Glomerular endothelial cell (primary cell): ENCODE data around the gene FAM32A. TPM values are rescaled to one million over a fixed set of nuclear protein-coding genes. Genes with fewer than 3 reads are reported as not detected.

Source experiments
- DNase-seq: peaks from one replicate; pipeline ENCODE4 v3.0.0-alpha.2; 2011; ENCODE audit warnings: low read depth, low spot score; ENCODE audit errors: extremely low read depth
- total RNA-seq: library from RNA; depleted of rRNA; stranded (reverse); fragments of >200 nt; gene quantifications from 2 replicates; pipeline ENCODE4 v1.2.3, GENCODE V29; 2015

Gene FAM32A
- total RNA-seq, 1 donor from 2014 or later, result 108 TPM

GRCh38 chr19:16200038-16201010, 15.1 kb downstream of the FAM32A start:
- DNase-seq, result no peak

DNA sequence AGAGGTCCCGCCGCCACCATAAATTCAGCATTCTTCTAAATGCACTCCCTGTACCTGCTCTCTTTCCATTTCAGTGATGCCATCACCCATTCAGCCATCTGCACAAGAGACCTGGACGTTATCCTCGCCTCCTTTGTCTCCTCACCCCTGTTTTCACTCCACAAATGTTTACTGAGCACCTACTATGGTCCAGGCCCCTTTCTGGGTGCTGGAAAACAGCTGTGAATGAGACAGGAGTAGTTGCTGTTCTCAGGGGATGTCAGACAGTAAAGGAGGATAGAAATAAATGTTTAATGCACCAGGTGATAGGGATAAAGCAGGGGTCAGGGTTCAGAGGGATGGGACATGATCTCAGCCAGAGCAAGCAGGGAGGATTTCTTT, 15.8 kb downstream of the FAM32A start:
- DNase-seq, result no peak

DNA sequence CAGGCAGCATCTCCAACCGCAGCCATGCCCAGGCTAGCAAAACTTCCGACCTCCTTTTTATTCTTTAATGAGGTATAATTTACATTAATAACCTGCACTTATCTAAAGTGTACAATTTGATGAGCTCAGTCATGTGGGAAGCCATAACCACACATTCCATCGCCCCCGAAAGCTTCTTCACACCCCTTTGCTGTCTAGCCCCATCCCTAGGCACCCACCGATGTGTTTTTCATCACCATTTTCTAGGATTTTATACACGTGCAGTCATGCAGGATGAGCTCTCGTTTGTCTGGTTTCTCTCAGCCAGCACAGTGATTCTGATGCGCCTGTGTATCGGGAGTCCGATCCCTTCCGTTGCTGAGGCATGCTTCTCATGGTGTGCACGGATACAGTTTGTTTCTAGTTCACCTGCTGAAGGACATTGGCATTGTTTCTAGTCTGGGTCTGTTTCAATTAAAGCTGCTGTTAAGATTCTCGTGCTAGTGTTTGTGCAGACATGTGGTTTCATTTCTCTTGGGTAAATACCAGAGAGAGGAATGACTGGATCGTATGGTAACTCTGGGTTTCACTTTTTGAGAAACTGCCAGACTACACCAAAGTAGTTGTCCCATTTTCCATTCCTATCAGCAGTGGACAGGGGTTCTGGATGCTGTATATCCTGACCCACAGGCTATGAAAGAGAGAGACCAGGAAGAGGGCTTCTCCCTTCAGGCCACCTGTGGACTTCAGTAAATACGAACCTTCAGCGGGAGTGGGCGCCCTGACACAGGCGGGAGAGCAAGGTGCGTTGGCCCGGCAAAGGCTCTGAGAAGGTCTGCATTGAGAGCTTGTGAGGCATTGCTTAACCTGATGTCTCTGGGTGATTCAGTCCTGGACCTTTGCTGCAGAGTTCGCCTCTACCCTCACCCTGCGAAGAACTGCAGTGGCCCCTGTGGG, 17.4 kb downstream of the FAM32A start:
- DNase-seq, result no peak

DNA sequence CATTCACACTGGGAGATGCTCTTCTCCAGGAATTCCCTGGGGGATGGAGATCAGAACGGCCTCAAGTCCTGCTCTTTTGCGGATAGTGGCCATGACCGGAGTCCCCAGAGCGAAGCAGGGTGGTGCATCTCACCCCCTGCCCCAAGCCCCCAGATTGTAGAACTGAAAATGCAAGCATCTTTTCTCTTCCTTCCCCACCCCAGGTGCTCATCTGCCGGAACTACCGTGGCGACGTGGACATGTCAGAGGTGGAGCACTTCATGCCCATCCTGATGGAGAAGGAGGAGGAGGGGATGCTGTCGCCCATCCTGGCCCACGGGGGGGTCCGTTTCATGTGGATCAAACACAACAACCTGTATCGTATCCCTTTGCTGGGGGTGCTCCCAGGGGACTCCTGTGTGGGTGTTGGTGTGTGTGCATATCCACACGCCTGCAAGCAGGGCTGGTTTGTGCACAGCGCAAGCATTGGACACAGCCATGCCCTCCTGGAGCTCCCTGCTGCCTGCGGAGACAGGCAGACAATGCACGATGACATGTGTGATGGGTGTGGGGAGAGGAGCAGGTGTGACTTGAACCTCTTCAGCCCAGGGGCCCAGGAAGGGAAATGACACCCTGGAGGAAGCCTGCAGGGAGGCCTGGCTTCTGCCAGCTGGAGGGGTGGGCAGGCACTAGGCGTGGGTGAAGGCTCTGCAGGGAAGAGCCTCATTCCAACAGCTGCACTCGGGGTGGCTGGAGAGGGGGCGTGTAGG, 18.2 kb downstream of the FAM32A start:
- DNase-seq, result no peak

- no peak for DNase-seq
Measured at GRCh38 chr19:16204005-16204294, 18.7 kb downstream of the FAM32A start.

GRCh38 chr19:16205205-16206045, 20.2 kb downstream of the FAM32A start:
- DNase-seq, result no peak

GRCh38 chr19:16206046-16206605, 20.9 kb downstream of the FAM32A start:
- no peak for DNase-seq

- no peak for DNase-seq
Measured at GRCh38 chr19:16206637-16207036, 21.4 kb downstream of the FAM32A start.

DNA sequence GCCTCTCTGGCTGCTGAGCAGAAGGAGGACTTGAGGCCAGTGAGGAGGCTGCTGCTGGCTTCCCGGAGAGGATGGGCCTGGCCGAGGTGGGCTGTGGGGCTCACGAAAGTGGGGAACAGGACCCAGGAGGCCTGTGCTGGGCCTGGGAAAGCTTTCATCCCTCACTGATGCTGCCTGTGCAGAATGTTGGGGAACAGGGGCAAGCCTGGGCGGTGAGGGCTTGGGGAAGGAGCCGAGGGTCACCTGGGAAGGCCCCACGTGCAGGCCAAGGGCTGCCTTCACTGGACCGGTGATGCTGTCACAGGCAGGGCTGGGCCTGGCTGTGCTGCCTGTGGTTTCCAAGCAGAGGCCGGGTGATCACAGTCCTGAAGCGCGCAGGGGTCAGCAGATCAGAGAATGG, 21.9 kb downstream of the FAM32A start:
- no peak for DNase-seq

DNA sequence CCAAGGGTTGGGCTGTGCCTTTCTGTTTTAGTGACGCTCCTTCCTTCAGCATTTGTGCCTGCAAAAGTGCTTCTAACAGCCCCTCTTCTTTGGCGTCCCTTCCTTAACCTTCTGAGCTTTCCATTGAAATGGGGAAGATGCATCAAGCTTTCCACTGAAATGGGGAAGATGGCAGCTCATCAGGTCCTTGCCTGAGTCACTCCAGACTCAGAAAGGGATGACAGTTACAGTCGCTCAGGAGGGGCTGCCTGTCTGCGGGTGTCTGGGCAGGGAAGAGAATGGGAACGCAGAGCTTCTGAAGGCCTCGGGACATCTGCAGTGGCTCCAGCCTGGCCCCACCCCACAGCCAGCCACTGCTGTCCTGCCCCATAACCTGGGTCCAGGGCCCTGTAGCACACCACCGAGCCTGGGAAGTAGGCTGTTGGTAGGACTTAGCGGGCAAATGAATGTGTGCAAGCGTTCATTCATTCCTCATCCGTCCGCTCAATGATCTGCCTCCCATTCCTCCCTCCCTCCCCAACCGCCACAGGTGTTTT, 22.3 kb downstream of the FAM32A start:
- no peak for DNase-seq

DNA sequence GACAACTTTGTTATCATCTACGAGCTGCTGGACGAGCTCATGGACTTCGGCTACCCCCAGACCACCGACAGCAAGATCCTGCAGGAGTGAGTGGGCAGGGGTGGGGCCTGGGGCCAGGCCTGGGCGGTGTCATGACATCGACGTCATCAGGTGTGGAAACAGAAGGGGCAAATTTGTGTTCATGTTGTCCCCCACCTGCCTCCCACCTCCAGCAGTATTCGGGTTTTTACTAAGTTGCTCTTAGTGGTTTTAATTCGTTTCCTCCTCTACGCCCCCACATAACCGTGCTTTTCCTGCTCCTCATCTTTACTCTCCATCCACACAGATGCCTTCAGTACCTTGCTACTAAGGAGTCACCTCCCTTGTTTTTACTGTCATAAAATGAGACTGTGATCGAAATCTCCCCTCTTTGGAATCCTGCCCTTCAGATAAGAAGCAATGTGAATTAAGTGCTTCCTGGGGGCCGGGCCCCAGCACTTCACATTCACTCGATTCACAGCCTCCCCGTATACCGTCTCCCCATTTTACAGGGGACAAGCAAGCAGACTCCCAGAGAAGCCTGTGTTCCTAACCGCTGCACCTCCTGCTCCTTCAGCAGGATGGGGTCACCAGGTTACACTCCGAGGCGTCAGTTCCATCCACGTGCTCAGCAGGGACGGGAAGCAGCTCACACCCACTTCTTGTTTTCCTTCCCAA, 23.0 kb downstream of the FAM32A start:
- DNase-seq, result no peak

GRCh38 chr19:16208847-16209665, 23.8 kb downstream of the FAM32A start:
- DNase-seq, result no peak

- DNase-seq, result no peak
Measured at GRCh38 chr19:16210168-16210567, 25.0 kb downstream of the FAM32A start.

- DNase-seq, result no peak
Measured at GRCh38 chr19:16213076-16213475, 27.9 kb downstream of the FAM32A start.

GRCh38 chr19:16216744-16217670, 31.8 kb downstream of the FAM32A start:
- no peak for DNase-seq

DNA sequence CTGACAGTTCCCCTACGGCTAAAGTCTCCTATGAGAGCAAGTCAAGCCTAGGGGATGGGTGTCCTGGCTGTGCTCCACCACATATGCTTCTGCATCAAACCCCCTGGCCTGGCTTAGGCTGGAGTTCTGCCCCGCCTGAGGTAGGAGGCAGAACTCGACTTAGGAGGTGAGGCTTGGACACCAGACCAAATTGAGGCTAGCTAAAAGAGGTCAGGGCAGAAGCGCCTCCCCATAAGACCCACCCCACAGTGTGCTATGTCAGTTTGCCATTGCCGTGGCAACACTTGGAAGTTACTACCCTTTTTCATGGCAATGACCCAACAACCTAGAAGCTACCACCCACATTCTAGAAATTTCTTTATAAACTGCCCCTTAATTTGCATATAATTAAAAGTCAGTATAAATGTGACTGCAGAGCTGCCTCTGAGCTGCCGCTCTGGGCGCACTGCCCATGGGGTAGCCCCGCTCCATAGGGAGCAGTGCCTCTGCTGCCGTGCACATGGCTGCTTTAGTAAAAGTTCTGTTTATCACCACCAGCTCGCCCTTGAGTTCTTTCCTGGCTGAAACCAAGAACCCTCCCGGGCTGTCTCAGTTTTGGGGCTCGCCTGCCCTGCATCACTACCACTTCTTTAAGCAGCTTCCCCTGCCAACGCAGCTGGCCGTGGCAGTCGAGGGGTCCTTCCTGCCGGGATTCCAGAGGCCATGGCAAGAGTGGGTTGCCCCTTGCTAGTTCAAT, 32.7 kb downstream of the FAM32A start:
- DNase-seq, result no peak
